ENCODE results near the gene OR4F15. TPM values are rescaled to one million over a fixed set of nuclear protein-coding genes. Genes with fewer than 3 reads are reported as not detected.

Gene OR4F15, protein sequence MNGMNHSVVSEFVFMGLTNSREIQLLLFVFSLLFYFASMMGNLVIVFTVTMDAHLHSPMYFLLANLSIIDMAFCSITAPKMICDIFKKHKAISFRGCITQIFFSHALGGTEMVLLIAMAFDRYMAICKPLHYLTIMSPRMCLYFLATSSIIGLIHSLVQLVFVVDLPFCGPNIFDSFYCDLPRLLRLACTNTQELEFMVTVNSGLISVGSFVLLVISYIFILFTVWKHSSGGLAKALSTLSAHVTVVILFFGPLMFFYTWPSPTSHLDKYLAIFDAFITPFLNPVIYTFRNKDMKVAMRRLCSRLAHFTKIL
- total RNA-seq (2022; extraction: Qiagen RNA extraction; ENCODE audit: low read depth) = not detected in 5 replicates

DNA sequence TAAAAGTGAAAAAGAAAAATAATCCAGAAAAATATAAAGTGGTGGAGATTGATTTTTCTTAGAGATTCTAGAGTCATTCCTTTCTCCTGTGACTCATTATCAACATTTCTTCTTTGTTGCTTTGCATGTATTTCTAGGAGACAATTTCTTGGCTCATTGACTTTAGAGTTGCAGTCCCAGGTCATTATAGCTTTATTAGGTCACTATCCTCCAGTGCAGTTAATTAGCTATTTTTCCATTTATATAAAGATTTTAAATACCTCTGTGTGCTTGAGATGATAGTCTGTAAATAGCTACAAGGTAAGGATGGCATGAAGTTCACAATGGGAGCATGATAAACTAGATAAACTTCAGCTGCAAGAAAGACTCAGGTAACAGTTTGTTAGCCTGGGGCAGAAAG is at the start of gene OR4F15:
Gene OR4F15, plus strand, starts transcription at position 301 of the 400 bp plus-strand sequence. CDS start 5,985 bp downstream, outside the sequence.

DNA sequence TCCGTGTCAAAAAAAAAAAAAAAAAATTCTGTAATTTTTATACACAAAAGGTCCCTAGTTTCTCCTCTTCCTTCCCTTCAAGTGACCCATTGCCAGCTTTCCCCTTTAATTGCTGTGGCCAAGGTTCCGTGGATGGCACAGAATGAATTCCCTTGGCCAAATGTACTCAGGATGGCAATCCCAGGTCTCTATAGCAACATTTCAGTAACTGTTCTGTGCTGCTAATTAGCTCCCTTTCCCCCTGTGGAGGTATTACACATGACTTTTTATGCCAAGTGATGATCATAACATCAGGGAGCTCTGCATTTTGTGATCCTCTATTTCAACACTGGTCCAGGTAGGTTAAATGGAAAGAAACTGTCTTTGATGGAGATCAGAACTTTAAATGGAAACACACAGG is 8.8 kb upstream of the OR4F15 start, which contains the start of gene OR4F6:
Gene OR4F6, plus strand, starts transcription at position 301 of the 400 bp plus-strand sequence. CDS start 2,211 bp downstream, outside the sequence.

Other genes starting within 250 kb of the OR4F15 start
- 29.7 to 33.4 TPM (median 31.0 TPM) in 5 replicates for gene TM2D3, start 159.8 kb upstream of the OR4F15 start, total RNA-seq (2022; extraction: Qiagen RNA extraction; ENCODE audit: low read depth)
- gene TARS3, start 87.7 kb upstream of the OR4F15 start, total RNA-seq (2022; extraction: Qiagen RNA extraction; ENCODE audit: low read depth) = 6.9 to 8.7 TPM (median 7.8 TPM) in 5 replicates
- not detected in 5 replicates for gene OR4F6, start 8.7 kb upstream of the OR4F15 start, total RNA-seq (2022; extraction: Qiagen RNA extraction; ENCODE audit: low read depth)

Data from A549 treated with GW870086 at 1 μM for 4 hours (cell line).